HepG2 (cell line): ENCODE data around the gene TOM1L2.

Source experiments
- FOXM1 ChIP-seq: sonication (generic); formaldehyde crosslinking; IDR thresholded peaks from 2 replicates; pipeline ENCODE4 v1.5.0; 2020; ENCODE audit warnings: missing genetic modification reagents
- FOXP1 ChIP-seq, 2 experiments: fragments of 450-650 bp in 1 of 2; IDR thresholded peaks; 2 replicates each; pipeline ENCODE4 v1.6.1; 2017 to 2018; ENCODE audit warnings: antibody characterized with exemption in 1 of 2
- MAFG ChIP-seq: sonication (generic); formaldehyde crosslinking; IDR thresholded peaks from 2 replicates; pipeline ENCODE4 v1.5.1; 2020; ENCODE audit warnings: mild to moderate bottlenecking, missing genetic modification reagents
- TF ChIP-seq, protein P1 (sequence below): IDR thresholded peaks from 2 replicates; pipeline ENCODE4 v1.6.1; 2016; ENCODE audit warnings: mild to moderate bottlenecking, missing biosample characterization, missing genetic modification reagents

DNA sequence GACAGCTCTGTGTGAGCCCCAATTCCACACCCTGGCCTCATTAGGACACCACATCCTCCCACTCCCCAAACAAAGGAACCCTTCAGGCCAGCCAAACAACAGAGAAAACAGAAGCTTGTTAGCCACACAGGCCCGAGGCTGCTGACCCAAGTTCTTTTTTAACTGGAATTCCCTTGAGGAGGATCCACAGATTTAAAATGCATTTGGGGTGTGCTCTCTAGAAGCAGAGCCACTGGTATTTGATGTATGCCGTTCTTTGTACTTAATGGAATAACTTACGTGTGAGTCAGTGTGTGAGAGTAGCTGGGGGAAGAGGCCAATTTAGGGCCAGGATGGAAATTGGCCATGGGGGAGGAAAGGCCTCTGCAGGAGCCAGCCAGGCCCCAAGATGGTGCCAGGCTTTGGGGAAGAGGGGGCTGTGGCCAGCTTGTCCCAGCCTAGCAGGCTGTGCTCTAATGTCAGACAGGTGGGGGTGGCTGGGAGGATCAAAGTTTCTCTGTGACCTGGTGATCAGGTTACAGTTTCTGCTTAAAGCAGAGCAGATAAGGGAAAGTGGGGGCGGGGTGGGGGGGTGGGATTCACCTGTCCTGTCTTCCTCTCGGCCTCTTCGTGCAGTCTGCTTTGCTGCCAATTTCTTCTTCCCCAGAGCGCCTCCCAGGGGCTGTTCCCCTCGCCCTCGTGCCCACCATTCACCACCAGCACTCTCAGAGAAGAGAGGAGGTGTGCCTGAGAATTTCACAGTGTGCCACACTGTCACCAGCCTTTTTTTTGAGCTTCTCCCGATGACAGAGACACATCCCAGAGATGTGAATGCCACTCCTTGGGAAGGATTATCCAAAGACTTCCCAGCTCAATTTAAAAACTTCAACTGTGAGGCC is 50.8 kb downstream of the TOM1L2 start:
- 0 out of 2 replicates have a peak, but pooled peaks have one; percentile 5 for TF ChIP-seq FOXP1 (IDR thresholded peaks at IDR 0.05)
- no peak for TF ChIP-seq FOXP1 (CRISPR knock-in tag; IDR thresholded peaks at IDR 0.05)
- TF ChIP-seq FOXM1 (CRISPR knock-in tag), result no peak
- TF ChIP-seq MAFG, result no peak
- TF ChIP-seq, protein P1, sequence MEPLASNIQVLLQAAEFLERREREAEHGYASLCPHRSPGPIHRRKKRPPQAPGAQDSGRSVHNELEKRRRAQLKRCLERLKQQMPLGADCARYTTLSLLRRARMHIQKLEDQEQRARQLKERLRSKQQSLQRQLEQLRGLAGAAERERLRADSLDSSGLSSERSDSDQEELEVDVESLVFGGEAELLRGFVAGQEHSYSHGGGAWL (CRISPR knock-in tag), result no peak
